ENCODE data around the gene LZTR1.

DNA sequence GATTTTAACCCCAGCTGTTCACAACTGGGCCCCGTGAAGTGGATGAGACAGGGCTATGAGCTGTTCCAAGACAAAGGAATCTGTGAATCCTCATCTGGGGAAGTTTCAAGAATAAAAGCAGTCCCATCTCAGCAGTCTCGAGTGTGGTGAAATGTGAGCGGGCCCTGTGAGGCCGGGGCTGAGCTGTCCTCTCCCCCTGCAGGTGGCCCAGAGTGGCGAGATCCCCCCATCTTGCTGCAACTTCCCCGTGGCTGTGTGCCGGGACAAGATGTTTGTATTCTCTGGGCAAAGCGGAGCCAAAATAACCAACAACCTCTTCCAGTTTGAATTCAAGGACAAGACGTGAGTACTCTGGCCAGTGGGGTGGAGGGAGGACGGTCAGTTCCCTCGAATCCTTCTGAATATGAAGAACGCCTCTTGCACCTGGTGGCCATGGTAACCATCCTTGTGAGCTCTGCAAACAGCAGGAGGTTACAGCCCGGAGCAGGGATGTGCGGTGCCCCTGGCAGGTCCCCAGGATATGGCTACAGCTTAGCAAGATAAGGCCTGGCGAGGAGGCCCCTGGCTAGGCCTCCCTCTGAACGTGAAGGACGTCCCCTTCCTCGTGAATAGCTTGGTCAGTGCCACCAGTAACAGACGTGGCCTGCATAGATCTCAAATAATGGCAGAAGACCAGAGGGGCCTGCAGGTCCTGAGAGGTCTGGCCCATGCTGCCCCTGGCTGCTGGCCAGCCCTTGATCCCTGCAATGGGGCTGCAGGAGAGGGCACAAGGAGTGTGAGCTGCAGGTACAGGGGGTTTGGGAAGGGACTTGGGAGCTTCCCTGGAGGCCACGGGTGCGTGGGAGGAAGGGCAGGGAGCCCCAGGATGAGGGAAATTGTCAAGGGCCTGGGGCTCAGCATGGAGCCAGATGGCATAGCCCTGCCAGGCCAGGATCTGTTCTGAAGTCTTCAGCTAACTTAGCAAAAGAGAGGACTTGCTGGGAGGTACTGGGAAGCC is 8.4 kb downstream of the LZTR1 start:
- TF ChIP-seq, protein P1, sequence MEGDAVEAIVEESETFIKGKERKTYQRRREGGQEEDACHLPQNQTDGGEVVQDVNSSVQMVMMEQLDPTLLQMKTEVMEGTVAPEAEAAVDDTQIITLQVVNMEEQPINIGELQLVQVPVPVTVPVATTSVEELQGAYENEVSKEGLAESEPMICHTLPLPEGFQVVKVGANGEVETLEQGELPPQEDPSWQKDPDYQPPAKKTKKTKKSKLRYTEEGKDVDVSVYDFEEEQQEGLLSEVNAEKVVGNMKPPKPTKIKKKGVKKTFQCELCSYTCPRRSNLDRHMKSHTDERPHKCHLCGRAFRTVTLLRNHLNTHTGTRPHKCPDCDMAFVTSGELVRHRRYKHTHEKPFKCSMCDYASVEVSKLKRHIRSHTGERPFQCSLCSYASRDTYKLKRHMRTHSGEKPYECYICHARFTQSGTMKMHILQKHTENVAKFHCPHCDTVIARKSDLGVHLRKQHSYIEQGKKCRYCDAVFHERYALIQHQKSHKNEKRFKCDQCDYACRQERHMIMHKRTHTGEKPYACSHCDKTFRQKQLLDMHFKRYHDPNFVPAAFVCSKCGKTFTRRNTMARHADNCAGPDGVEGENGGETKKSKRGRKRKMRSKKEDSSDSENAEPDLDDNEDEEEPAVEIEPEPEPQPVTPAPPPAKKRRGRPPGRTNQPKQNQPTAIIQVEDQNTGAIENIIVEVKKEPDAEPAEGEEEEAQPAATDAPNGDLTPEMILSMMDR (IDR thresholded peaks at IDR 0.05), result no peak
- TF ChIP-seq, protein P2, sequence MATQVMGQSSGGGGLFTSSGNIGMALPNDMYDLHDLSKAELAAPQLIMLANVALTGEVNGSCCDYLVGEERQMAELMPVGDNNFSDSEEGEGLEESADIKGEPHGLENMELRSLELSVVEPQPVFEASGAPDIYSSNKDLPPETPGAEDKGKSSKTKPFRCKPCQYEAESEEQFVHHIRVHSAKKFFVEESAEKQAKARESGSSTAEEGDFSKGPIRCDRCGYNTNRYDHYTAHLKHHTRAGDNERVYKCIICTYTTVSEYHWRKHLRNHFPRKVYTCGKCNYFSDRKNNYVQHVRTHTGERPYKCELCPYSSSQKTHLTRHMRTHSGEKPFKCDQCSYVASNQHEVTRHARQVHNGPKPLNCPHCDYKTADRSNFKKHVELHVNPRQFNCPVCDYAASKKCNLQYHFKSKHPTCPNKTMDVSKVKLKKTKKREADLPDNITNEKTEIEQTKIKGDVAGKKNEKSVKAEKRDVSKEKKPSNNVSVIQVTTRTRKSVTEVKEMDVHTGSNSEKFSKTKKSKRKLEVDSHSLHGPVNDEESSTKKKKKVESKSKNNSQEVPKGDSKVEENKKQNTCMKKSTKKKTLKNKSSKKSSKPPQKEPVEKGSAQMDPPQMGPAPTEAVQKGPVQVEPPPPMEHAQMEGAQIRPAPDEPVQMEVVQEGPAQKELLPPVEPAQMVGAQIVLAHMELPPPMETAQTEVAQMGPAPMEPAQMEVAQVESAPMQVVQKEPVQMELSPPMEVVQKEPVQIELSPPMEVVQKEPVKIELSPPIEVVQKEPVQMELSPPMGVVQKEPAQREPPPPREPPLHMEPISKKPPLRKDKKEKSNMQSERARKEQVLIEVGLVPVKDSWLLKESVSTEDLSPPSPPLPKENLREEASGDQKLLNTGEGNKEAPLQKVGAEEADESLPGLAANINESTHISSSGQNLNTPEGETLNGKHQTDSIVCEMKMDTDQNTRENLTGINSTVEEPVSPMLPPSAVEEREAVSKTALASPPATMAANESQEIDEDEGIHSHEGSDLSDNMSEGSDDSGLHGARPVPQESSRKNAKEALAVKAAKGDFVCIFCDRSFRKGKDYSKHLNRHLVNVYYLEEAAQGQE (IDR thresholded peaks at IDR 0.05; ENCODE audit: insufficient read depth in 1 of 2, low read depth in 2 of 2, low read length in 1 of 2), result no peak
- TF ChIP-seq SIN3A (IDR thresholded peaks at IDR 0.05; ENCODE audit: borderline replicate concordance, insufficient read depth, low read depth, low read length) (no peak), POLR2AphosphoS5 (IDR thresholded peaks at IDR 0.05; ENCODE audit: low read depth, low read length) (no peak)

Data from Panc1 (cell line).